ENCODE data around the gene C5AR2. TPM values are rescaled to one million over a fixed set of nuclear protein-coding genes. Genes with fewer than 3 reads are reported as not detected.

Gene C5AR2
- polyA plus RNA-seq, 1 donor (not counting 4 experiments of a cell fraction or from before 2014, with no cell fraction given), result not detected

GRCh38 chr19:47323872-47324271 lies 8.1 kb upstream of the C5AR2 start:
- no peak overlapping the region for H3K27ac ChIP-seq (ENCODE audit: control insufficient read depth, insufficient read depth, low read length)
- H3K9me1 ChIP-seq (ENCODE audit: control insufficient read depth, extremely low read depth, insufficient read depth, low read length), result no peaks in the 10 kb centered on the region
- FAIRE-seq, result no peak
- H3K4me2 ChIP-seq (ENCODE audit: control insufficient read depth, extremely low read depth, insufficient read depth, low read depth, low read length), result no peak overlapping the region
- H2AFZ ChIP-seq (ENCODE audit: control insufficient read depth, low read length), result no peak overlapping the region
- no peaks in the 10 kb centered on the region for H3K36me3 ChIP-seq (ENCODE audit: control insufficient read depth in 2 of 2, extremely low read depth in 1 of 2, insufficient read depth in 2 of 2, low read length in 2 of 2)
- dilution Hi-C loops (cut with MboI; ENCODE audit: extremely low pct_ligation_motif_present, low sequenced_read_pairs), result no loop called here
- H3K4me1 ChIP-seq (ENCODE audit: control insufficient read depth, extremely low read depth, insufficient read depth, low read length), result no peaks in the 10 kb centered on the region
- no peaks in the 10 kb centered on the region for H3K9me3 ChIP-seq (ENCODE audit: control insufficient read depth, low read depth, low read length)
- H3K79me2 ChIP-seq (ENCODE audit: control insufficient read depth, insufficient read depth, low read length), result no peaks in the 10 kb centered on the region
- no peak overlapping the region for H3K4me3 ChIP-seq (ENCODE audit: control insufficient read depth in 2 of 3, extremely low read depth in 1 of 3, insufficient read depth in 2 of 3, low read depth in 1 of 3, low read length in 3 of 3)
- H4K20me1 ChIP-seq (ENCODE audit: control insufficient read depth, extremely low read depth, insufficient read depth, low read length), result no peaks in the 10 kb centered on the region
- no peaks in the 10 kb centered on the region for H3K27me3 ChIP-seq (ENCODE audit: control insufficient read depth, extremely low read depth, insufficient read depth, low read length)
- TF ChIP-seq EZH2 (IDR thresholded peaks at IDR 0.05; ENCODE audit: low read length) (no peak), CTCF (optimal IDR thresholded peaks at IDR 0.05 in 1 of 3, IDR thresholded peaks at IDR 0.05 in 1 of 3, conservative IDR thresholded peaks at IDR 0.05 in 1 of 3; ENCODE audit: extremely low read depth in 1 of 3, insufficient read depth in 2 of 3, low read length in 3 of 3) (no peak)
- no peak for DNase-seq (ENCODE audit: low read depth, low spot score)
- H3K9ac ChIP-seq (ENCODE audit: control insufficient read depth, extremely low read depth, insufficient read depth, low read length), result no peak overlapping the region

- no peak for FAIRE-seq
- no peak overlapping the region for H3K27ac ChIP-seq (ENCODE audit: control insufficient read depth, insufficient read depth, low read length)
- H3K27me3 ChIP-seq (ENCODE audit: control insufficient read depth, extremely low read depth, insufficient read depth, low read length), result no peaks in the 10 kb centered on the region
- DNase-seq (ENCODE audit: low read depth, low spot score), result no peak
- no peak overlapping the region for H3K4me3 ChIP-seq (ENCODE audit: control insufficient read depth in 2 of 3, extremely low read depth in 1 of 3, insufficient read depth in 2 of 3, low read depth in 1 of 3, low read length in 3 of 3)
- no peaks in the 10 kb centered on the region for H3K9me1 ChIP-seq (ENCODE audit: control insufficient read depth, extremely low read depth, insufficient read depth, low read length)
- TF ChIP-seq CTCF (optimal IDR thresholded peaks at IDR 0.05 in 1 of 3, IDR thresholded peaks at IDR 0.05 in 1 of 3, conservative IDR thresholded peaks at IDR 0.05 in 1 of 3; ENCODE audit: extremely low read depth in 1 of 3, insufficient read depth in 2 of 3, low read length in 3 of 3) (no peak), EZH2 (IDR thresholded peaks at IDR 0.05; ENCODE audit: low read length) (no peak)
- dilution Hi-C loops (cut with MboI; ENCODE audit: extremely low pct_ligation_motif_present, low sequenced_read_pairs), result no loop called here
- no peaks in the 10 kb centered on the region for H3K79me2 ChIP-seq (ENCODE audit: control insufficient read depth, insufficient read depth, low read length)
- H4K20me1 ChIP-seq (ENCODE audit: control insufficient read depth, extremely low read depth, insufficient read depth, low read length), result no peaks in the 10 kb centered on the region
- H2AFZ ChIP-seq (ENCODE audit: control insufficient read depth, low read length), result no peak overlapping the region
- no peaks in the 10 kb centered on the region for H3K36me3 ChIP-seq (ENCODE audit: control insufficient read depth in 2 of 2, extremely low read depth in 1 of 2, insufficient read depth in 2 of 2, low read length in 2 of 2)
- H3K4me1 ChIP-seq (ENCODE audit: control insufficient read depth, extremely low read depth, insufficient read depth, low read length), result no peaks in the 10 kb centered on the region
- H3K9ac ChIP-seq (ENCODE audit: control insufficient read depth, extremely low read depth, insufficient read depth, low read length), result no peak overlapping the region
- H3K9me3 ChIP-seq (ENCODE audit: control insufficient read depth, low read depth, low read length), result no peaks in the 10 kb centered on the region
- H3K4me2 ChIP-seq (ENCODE audit: control insufficient read depth, extremely low read depth, insufficient read depth, low read depth, low read length), result no peak overlapping the region
These were observed 7.5 kb upstream of the C5AR2 start for GRCh38 chr19:47324502-47324901.

Measured in keratinocyte (primary cell).